HG03520 (cell line): Measurements from ENCODE around the gene SLC39A11.
"Not testable (repeated sequence)": the region's sequence is repeated elsewhere in the genome, so short reads cannot be mapped to it uniquely, and the experiment has no call there.

Experiments
- ATAC-seq: cut with Tn5 transposase; IDR thresholded peaks from one replicate; pipeline ENCODE4 v1.9.1; 2021; ENCODE audit warnings: mild to moderate bottlenecking, moderate library complexity; ENCODE audit not compliant: unreplicated experiment

The SLC39A11 gene

DNA sequence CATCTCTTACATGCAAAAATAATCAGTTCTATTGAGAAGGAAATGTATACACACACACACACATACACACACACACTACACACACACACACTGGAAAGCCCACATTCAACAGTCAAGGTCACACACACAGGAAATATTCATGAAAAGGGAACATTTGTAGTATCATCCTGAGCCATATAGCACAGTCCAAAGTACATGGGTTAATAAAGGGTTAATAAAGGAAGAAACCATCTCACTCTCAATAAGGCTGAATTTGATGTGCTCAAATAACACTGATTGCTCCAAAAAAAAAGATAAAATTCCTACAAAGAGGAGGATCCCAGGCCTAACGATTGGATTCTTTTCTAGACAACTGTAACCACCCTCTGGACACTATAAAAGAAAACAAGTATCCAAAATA, 164.7 kb downstream of the SLC39A11 start:
- no peak for ATAC-seq

DNA sequence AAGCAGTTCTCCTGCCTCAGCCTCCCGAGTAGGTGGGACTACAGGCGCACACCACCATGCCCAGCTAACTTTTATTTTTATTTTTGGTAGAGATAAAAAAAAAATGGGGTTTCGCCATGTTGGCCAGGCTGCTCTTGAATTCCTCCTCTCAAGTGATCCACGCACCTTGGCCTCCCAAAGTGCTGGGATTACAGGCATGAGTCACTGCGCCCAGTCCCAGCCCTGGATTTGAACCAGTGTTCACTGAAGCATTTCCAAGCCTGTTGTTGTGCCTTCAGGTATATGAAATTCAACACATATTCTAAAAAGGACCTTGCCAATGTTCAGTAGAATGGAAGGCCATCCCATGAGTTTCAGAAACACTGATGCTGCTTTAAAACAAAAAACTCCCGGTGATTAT, 165.3 kb downstream of the SLC39A11 start:
- ATAC-seq: no peak

DNA sequence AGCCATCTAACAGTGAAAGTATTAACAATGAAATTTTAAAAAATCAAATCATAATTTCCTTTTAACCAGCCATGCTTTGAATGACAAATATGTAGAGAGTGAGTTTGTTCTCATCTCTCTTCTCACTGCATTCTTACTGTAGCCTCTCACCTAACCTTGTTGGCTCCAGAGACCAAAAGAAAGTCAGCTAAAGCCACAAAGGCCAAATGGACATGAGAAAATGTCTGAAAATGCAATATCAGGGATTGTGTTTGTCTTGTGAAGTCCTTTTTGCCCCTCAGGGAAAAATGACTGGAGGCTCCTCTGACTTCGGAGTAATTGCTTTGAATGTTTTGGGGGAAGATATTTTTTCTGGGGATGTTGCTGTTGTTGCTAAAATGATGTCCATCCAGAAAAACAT, 166.3 kb downstream of the SLC39A11 start:
- no peak for ATAC-seq

DNA sequence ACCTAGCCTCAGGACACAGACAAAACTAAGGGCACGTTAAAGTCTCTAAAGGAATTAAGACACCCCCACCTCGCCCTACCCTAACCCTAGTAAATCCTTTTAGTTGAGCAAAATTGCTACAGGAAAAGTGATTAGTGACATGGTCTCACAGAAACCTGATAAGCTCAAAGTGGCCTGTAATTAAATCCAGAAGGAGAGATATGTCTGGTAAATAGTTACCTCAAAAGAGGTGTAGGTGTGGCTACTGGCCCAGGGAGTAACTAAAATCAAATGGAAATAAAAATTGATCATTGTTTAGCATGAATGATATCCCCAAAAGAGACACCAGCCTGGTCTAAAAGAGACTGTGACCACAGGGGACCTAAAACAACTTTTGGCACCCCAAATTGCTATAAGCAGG, 168.3 kb downstream of the SLC39A11 start:
- ATAC-seq: no peak

DNA sequence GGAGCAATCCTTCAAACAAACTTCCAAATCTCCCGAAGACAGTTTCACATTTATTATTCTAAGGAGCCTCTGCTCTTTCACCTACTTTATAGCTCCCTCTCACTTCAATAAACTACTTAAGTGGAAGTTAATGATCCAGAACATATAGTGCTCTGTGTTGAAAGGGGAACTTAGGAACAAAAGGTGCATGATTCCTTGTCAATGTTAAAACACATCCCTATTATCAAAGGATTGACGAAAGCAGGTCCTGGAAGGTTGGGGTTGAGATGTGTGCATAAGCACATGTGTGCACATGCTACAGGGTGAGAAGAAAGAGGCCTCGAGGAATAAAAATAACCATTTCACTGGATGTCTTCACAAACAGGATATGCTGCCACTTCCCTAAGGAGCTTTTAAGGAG, 170.3 kb downstream of the SLC39A11 start:
- ATAC-seq: no peak

DNA sequence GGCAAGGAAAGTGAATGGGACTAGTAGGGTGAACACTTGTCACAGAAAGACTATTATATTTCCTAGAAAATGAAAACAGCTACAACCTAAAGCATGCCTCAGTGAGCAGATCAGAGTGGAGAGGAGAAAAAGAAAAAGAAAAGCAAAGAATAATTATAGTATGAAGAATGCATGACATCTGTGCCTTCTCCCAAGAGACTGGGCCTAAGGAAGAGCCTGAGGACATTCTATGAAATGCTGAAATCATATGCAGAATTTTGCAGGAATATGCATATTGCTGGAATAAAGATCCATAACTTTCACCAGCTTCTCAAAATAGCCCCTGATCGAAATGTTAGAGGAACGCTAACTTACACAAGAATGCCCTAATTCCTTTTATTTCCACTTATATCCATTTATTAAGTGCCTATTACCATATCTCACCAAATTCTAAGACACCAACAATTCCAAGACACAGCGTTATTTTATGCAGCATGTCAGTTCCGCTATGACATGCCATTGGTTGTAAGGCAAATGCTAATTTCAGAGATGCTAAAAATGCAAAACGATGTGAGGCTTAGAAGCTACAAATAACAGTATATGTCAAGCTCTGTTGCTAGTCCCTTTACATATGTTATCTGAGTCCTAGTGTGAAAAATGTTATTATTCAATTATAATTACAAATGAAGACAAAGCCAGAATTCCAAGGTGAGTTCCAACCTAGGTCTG, 171.0 kb downstream of the SLC39A11 start:
- no peak for ATAC-seq

DNA sequence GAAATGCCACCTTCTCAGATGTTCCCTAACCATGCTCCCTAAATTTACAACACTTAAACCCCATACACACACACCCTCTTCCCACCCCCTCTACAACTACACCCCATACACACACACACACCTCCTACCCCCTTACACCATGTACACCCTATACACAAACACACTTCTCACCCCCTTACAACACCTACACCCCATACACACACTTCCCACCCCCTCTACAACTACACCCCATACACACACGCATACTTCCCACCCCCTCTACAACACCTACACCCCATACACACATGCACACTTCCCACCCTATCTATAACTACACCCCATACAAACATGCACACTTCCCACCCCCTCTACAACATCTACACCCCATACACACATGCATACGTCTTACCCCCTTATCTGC, 172.0 kb downstream of the SLC39A11 start:
- no peak for ATAC-seq

DNA sequence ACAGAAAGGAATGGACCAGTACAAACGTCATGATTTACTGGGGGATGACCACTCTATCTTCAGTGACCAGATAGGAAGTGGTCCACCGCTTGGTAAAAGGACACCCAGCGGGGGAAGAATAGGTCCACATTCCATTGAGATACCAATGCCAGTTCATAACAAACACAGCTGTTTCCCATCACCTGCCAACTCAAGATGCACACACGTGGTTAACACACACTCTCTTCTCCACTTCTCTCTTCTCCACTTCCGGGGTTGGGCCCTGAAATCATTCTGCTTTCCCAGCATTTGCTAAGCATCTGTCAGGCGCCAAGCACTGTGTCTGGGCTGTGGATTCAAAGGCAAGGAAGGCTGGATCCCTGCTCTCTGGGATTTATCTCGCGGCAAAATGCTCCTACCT, 175.5 kb downstream of the SLC39A11 start:
- no peak for ATAC-seq

DNA sequence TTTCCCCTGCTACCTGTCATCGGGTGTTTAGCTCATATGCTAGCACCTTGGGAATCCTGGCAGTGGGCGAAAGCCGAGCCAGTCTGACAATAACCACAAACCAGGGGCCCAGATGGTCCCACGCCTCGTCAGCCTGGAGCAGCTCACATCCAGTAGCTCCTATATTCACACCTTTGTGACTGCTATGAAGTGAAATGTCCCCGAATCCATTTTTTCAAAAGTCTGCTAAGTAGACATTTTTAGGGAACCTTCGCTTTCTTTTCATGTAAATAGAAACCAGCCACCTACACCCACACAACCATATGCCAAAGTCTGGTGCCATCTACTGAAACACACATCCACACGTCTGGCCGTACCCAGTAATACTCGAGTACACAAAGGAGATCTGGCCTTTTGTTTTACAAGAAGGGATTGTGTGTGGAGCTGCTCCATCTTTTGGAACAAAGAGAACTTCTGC, 176.8 kb downstream of the SLC39A11 start:
- no peak for ATAC-seq

DNA sequence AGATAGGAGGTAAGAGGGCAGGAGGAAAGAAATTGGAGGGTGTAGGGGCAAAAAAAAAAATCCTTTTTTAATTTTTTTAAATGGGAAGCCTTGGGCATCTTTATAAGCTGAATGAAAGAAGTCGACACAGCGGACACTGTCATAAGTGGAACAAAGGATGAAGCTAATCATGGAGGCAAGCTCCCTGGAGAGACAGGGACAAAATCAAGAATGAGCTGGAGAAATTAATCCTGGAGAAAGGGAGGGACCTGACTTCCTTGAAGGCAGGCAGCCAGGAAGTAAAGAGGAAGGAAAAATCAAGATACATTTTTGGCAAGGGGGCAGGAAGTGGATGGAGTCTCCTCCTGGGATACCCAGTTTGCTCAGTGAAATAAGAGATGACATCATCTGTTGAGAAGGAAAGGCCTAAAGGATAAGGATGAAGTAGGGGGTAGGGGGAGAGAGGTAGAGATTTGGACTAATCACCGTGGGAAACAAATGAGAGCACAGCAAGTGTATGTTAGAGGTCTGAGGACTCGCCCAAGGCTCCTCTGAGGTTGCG, 179.3 kb downstream of the SLC39A11 start:
- ATAC-seq: no peak

DNA sequence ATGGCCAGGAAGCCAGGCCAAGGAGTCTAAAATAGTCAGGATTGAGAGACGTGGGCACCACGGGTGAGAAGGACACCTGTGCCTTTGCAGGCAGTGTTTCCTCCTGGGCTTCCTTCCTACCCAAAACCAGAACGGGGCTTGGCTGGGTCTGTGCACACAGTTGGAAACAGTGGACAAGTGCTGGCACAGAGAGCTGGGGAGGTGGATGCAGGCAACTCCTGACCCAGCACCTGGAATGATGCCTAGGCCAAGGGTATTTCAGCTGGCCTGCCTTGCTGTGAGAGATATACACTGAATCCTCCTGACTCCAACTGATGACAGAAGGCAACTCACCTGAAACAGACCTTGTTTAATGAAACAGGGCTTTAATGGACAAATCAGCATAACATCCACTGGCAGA, 186.2 kb downstream of the SLC39A11 start:
- no peak for ATAC-seq

DNA sequence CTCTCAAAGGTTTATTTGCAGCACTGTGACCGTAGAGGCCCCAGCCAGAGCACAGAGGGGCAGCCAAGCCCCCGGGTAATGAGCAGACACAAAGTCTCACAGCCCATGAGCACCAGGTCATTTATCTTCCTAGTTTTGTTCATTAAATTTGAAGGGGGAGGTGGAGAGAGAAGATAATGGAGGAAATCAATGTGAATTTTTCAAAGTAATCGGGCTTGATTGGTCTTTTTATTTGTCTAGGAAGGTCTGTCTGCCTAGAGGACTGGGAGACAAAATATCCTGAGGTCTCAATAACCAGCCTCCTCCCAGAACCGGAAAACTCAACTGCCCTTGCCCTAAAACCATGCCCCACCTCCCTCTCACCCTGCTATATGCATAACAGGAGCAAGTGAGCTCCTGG, 189.0 kb downstream of the SLC39A11 start:
- ATAC-seq: no peak

DNA sequence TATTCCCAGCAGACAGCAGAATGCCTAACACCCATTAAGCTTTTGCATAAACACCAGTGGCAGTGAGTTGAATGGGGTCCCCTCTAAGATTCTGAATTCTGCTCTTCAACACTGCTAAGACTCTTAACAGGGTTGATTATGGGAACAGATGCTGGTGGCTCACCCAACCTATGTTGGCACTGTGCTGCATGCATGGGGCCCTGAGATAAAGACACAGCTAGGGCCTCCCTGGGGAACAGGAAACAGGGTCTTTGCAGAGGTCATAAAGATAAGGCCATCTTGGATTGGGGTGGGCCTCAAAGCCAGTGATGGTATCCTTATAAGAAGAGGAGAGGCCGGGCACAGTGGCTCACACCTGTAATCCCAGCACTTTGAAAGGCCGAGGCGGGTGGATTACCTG, 190.8 kb downstream of the SLC39A11 start:
- ATAC-seq: no peak

DNA sequence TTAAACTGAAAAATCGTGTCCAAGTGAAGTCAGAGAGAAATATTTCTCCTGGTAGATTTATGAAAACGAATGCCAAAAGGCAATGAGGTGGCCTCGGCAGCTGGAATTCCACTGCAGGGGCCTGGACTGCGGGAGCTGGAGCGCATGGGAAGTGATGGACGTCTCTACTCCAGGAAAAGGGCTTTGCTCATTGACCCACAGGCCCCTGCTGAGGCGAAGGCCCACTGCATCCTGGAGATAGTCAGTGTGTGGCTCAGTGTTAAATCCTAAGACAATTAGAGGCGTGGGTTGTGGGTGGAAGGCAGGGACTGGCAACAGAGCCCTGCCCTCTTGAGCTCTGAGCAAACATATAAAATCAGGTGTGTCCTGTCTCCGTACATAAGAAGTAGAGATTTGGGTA, 191.4 kb downstream of the SLC39A11 start:
- ATAC-seq: no peak

DNA sequence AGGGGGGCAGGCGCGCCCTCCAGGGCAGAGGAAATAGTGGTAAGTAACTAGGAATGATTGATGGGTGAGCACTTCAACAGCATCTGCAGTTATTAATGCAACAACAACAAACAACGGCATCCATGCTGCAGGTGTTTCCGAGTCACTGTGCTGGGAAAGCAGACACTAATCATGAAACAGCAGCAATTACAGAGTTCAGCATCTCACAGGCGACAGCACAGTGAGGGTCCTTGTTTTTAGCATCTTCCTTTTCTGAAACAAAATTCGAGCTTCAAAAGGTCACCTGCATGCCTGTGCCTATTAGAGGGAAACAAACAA, 191.9 kb downstream of the SLC39A11 start:
- ATAC-seq: no peak

DNA sequence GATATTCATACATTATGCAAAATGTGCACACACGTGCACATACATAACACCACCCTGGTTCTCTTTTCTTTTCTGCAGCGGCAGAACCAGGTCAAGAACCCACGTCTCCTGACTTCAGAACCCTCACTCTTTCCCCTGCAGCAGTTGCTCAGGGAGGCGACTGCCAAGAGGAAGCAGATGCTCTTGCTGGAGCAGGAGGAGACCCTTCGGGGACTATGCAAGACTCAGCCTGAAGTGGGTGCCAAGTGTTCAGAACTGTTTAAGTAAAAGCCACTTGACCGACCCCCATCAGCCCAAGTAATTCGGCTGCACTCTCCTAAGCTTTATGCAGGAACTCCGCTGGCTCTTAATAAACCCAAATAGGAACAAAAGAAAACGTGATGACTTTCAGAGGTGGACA, 193.8 kb downstream of the SLC39A11 start:
- ATAC-seq: no peak

DNA sequence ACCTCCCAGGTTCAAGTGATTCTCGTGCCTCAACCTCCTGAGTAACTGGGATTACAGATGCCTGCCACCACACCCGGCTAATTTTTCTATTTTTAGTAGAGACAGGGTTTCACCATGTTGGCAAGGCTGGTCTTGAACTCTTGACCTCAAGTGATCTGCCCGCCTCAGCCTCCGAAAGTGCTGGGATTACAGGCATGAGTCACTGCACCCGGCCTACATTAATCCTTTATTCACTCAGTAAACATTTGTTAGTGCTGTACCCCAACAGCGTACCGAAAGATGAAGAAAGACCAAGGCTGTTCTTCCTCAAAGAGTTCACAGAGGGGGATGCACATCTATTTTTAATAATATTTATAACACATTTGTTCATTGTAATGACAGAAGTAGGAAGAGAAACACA, 196.2 kb downstream of the SLC39A11 start:
- ATAC-seq: not testable (repeated sequence)

DNA sequence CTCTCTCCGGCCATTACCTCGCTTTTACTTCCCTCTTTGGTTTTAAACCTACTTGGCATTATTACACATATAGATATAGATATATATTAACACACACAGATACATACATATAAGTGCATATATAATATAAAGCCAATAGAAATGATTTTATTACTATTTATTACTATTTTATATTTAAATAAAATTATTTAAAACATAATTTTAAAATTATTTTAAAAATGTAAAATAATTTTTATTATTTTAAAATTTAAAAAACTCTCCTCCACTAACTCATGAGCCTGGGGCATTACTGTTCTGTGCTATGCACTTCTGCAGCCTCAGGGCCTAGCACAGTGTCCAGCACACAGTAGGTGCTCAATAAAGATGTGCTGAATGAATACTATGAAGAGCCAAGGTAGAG, 200.9 kb downstream of the SLC39A11 start:
- no peak for ATAC-seq

DNA sequence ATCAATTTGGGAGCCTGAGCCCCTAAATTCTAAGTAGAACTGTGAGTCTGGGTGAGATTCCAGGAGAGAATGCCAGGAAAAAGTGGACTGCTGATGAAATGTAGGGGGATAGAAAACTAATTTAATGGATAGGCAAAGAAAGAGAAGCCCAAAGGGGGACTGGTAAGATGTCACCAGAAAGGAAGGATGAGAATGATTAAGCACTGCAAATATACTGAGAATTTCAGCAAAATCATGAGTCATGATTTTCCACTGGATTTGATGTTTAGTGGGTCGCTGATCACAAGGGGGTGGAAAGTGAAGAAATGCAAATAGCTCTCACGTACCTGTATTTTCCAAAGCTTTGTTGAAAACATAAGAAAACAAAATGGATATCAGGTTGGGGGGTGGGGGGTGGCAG, 201.8 kb downstream of the SLC39A11 start:
- ATAC-seq: no peak

DNA sequence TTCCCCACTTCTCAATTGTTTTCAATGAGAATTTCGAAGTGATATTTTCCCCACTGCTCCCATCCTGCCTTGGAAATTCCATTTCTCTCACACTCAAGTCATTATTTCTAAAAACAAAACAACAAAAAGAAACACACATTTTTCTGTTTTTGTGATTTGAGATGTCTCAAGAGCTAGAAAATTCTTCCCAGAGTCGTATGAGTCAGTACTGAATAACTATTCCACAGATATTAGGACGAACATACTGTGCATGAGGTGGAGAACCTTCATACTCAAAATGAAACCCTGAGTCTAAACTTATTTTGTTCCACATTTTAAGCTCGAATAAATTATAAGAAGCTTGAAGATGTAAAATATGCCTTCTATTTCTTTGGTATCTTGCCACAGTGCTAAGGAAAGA, 204.6 kb downstream of the SLC39A11 start:
- no peak for ATAC-seq

DNA sequence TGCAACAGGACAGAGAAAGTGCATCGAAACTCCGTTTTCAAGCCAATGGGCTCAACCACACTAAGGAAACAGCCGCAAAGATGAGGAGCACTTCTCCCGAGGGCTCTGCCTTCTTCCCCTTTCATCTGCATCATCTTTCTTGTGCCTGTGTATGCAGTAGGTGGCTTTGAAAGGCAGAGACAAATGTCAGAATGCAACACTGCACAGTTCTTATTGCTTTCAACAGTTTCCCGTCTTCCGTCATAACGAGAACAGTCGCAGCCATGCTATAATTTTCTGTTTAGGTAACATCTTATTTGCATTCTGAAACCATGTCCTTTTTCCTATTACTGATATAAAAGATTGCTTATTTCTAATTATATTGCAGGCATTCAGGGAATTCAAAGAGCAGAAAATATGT, 205.2 kb downstream of the SLC39A11 start:
- no peak for ATAC-seq

DNA sequence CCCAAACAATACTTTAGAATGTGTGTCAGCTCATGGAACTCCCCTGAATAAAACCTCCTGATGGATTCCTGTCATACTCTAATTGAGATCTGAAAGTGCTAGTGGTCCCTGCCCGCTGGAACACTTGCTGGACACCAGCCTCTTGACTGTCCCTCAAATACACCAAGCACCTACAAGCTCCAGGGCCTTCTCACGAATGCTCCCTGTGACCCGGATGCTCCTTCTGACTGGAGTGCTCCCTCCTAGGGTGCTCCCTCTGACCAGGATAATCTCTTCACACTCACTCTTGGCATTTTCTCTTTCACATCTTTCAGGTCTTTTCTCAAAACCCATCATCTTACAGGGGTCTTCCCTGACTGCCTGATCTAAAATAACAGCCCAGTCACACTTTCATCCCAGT, 205.9 kb downstream of the SLC39A11 start:
- ATAC-seq: no peak

DNA sequence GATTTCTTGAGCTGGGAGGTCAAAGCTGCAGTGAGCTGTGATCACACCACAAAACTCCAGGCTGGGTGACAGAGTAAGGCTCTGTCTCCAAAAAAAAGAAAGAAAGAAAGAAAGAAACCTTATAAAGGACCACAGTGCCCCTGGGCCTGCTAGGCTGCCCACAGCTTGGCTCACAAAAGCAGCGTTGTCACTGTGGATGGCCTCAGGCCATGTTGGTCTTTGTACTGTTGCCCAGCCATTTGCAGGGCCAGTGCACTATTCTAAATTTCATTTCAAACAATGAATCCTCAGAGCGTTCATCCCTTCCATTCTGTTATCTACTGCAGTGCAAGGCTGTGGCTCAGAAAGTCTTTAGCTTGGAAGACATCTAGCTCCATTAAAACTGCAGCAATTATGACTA, 208.4 kb downstream of the SLC39A11 start:
- ATAC-seq: no peak
